Stimulated activated CD4-positive, alpha-beta T cell treated with anti-CD3 and anti-CD28 coated beads, Interleukin-4, amount 100 ng/mL, for 24 hours (primary cell): ENCODE data around the gene TRIM71.
"Not testable (repeated sequence)": the region's sequence is repeated elsewhere in the genome, so short reads cannot be mapped to it uniquely, and the experiment has no call there.

ENCODE experiments used
- DNase-seq: peaks from one replicate; pipeline ENCODE4 v3.0.0-alpha.2; 2020

Gene TRIM71

DNA sequence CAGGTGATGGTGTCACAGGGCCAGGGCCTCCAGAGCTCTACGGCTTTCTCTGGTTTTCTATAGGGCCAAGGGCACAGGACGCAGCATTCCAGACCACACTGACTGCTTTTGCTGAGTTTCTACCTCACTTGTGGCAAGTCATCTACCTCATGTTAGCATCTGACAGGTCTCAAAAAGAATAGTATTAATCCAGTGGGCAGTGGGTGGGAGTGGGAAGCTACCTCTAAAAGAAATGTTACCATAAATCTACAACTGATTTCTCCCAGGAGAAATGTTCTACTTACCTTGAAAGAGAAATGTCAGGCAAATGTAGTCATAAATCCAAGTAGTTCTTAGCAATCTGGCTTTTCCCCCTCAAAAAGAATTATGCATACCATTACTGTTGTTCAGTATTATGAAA, 77.9 kb downstream of the TRIM71 start:
- no peak for DNase-seq

- no peak for DNase-seq
Observed at GRCh38 chr3:32896143-32896542, 78.3 kb downstream of the TRIM71 start.

DNA sequence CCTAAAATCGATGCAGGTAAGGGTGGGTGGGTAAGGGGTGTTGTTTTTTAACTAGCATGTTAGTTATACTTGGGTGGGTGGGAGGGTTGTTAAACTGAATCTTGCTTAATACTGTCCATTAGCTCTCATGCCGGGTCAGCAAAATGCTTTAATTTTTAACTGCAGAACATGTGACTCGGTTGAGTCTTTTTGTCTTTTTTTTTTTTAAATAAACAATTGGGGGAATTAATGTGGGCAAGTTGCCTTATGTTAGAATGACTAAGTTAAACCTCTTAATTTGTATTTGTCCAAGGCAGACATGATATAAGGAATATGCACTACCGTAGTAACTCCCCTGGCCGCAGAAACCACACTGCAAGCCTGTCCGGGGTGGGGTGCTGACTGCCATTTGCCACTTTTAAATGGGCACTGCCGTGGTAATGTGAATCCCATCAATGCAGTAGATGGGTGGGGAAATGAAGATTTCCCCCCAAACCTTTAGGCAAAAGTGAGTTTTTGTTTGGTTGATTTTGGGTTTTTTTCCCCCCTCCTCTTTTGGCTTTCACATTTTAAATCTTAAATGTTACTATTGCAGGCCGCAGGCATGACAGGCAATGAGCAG, 79.3 kb downstream of the TRIM71 start:
- no peak for DNase-seq

GRCh38 chr3:32897981-32898623, 80.3 kb downstream of the TRIM71 start:
- DNase-seq: no peak

DNA sequence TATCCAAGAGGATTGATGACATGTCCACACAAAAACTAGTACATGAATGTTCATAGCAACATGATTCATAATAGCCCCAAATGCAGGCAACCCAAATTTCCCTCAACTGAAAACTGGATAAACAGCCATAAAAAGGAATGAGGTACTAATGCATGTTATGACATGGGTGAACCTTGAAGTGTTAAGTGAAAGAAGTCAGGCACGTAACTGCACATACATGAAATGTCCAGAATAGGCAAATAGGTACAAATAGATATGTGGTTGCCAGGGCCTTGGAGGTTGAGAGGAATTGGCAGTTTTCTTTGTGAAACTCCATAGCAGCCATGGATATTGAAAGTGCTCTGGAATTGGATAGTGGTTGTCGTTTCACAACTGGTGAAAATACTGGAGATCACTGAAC, 81.5 kb downstream of the TRIM71 start:
- DNase-seq: no peak

GRCh38 chr3:32901005-32901932, 83.5 kb downstream of the TRIM71 start:
- DNase-seq: no peak

DNA sequence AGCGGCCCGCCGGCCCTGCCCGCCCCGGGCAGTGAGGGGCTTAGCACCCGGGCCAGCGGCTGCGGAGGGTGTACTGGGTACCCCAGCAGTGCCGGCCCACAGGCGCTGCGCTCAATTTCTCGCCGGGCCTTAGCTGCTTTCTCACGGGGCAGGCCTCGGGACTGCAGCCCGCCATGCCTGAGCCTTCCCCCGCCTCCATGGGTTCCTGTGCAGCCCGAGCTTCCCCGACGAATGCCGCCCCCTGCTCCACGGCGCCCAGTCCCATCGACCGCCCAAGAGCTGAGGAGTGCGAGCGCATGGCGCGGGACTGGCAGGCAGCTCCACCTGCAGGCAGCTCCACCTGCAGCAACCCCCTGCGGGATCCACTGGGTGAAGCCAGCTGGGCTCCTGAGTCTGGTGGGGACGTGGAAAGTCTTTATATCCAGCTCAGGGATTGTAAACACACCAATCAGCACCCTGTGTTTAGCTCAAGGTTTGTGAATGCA, 85.1 kb downstream of the TRIM71 start:
- peak; percentile 43 for DNase-seq

GRCh38 chr3:32903953-32904352, 86.2 kb downstream of the TRIM71 start:
- no peak for DNase-seq

GRCh38 chr3:32909999-32910398, 92.2 kb downstream of the TRIM71 start:
- no peak for DNase-seq

- no peak for DNase-seq
Observed at GRCh38 chr3:32910954-32911353, 93.2 kb downstream of the TRIM71 start.

DNA sequence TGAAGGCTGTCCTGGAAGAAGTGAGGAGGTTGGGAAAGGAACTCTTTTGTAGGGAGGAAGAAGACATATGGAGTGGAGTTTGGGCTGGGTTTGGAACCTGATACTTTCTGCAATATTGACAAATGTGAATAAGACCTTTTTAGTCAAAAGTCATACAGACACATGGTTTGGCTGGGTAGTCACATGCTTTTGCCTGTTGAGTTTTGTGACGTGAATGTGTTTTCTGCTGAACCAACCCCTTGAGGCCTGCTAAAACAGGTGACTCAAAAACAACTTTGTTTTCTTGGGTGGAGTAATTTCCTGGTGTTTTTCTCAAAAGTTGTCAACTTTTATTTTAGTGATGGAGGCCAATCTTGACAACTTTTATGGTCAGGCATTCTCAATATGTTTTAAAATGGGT, 94.2 kb downstream of the TRIM71 start:
- DNase-seq: no peak

DNA sequence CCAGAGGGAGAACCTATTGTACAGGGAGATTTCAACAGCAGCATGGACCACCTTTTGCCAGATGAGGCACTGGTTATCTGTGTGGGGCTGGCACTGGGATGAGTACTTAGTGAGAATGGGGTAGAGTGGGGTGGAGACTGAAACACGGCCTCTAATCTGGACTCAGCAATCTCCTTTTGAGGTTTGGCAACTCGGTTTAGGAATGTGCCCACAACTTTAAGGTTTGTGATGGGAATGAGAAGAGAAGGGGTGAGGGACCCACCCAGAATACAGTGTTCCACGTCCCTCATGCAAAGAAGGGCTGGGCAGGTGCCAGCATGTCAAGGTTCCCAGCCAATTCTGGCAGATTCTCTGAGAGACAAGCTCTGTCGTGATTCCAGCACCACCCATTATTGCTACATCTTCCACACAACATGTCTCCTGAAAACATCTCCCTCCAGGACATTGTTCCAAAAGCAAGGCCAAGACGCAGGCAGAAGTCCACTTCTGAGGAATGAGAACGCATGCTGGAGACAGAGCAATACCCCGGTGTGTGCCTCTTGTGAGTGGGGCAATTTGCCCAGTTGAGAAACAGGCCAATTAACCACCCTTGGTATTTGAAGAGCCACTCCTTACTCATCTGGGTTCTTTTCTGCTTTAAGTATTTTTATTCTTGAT, 96.1 kb downstream of the TRIM71 start:
- DNase-seq: no peak

DNA sequence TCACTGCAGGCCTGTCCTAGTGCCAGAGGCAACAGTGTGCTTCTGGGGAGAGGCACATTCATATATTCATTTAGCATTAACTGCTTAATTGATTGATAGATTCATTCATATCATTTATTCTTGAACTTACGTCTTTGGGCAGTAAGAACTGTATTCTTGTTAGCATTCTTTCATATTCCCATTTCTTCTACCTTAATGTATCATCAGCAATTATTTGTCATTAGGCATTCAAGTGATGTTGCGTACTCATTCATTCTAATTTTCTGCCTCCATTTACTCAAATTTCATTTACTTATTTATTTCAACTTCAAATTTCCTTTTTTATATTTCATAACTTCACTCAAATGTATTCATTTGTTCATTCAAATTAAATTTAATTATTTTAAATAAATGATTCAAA, 102.1 kb downstream of the TRIM71 start:
- DNase-seq: no peak

- no peak for DNase-seq
Observed at GRCh38 chr3:32922078-32922477, 104.3 kb downstream of the TRIM71 start.

DNA sequence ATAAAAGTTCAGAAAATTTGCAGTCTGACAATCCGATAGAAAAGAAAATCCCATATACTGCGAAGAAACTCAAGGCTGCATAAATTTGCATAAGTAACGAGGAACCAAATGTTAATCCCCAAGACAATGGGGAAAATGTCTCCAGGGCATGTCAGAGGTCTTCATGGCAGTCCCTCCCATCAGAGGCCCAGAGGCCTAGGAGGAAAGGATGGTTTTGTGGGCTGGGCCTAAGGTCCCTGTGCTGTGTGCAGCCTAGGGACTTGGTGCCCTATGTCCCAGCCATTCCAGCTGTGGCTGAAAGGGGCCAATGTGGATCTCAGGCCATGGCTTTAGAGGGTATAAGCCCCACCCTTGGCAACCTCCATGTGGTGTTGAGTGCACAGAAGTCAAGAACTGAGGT, 112.4 kb downstream of the TRIM71 start:
- no peak for DNase-seq

DNA sequence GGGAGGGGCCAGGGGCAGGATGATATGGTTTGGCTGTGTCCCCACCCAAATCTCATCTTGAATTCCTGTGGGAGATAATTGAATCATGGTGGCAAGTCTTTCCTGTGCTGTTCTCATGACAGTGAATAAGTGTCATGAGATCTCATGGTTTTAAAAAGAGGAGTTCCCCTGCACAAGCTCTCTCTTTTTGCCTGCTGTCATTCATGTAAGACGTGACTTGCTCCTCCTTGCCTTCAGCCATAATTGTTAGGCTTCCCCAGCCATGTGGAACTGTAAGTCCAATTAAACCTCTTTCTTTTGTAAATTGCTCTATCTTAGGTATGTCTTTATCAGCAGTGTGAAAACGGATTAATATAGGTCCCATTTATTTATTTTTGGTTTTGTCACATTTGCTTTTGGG, 113.5 kb downstream of the TRIM71 start:
- DNase-seq: not testable (repeated sequence)

DNA sequence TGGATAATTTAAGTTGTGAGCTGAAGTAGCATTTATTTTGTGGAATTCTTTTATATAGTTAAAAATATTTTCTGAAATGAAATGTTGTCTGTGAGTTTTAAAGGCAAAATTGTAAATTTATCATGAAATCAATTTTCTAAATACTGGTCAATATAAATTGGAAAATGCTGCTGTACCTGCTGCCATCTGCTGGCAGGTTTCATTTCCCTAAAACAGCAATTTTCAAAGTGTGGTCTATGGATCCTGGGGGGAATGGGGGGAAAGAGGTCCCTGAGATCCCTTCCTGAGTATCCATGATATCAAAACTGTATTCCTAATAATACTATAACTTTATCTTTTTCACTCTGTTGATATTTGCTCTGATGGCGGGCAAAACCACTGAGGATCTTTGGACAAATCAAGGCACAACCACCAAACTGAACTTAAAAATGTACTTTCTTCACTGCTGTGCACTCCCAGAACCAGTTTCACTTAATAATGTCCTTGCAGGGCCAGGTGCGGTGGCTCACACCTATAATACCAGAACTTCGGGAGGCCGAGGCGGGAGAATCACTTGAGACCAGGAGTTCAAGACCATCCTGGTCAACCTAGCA, 116.4 kb downstream of the TRIM71 start:
- DNase-seq: peak; percentile 25

DNA sequence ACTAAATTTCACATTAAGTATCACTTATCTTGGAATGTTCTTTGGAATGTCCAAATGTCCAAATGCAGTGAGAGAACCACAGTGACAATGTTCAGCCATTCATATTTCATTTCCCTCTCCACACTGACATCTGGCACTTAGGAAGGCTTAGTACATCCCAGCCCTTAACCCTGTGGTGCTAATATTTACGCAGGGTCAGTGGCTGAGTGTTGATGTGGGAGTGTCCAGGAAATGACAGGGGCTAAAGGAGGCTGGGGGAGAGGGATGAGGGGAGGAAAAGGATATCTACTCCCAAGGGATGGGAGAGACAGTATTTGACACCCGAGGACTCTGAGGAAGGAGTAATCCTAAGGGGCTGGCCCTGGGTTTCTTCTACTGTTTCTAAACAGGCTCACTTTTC, 119.5 kb downstream of the TRIM71 start:
- DNase-seq: no peak

DNA sequence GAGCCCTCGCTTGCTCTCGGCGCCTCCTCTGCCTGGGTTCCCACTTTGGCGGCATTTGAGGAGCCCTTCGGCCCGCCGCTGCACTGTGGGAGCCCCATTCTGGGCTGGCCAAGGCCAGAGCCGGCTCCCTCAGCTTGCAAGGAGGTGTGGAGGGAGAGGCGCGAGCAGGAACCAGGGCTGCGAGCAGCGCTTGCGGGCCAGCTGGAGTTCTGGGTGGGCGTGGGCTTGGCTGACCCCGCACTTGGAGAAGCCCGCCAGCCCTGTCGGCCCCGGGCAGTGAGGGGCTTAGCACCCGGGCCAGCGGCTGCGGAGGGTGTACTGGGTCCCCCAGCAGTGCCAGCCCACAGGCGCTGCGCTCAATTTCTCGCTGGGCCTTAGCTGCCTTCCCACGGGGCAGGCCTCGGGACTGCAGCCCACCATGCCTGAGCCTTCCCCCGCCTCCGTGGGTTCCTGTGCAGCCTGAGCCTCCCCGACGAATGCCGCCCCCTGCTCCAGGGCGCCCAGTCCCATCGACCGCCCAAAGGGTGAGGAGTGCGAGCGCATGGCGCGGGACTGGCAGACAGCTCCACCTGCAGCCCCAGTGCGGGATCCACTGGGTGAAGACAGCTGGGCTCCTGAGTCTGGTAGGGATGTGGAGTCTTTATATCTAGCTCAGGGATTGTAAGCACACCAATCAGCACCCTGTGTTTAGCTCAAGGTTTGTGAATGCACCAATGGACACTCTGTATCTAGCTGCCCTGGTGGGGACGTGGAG, 121.9 kb downstream of the TRIM71 start:
- DNase-seq: not testable (repeated sequence)

GRCh38 chr3:32940726-32941125, 122.9 kb downstream of the TRIM71 start:
- no peak for DNase-seq

GRCh38 chr3:32945136-32945535, 127.3 kb downstream of the TRIM71 start:
- DNase-seq: no peak

DNA sequence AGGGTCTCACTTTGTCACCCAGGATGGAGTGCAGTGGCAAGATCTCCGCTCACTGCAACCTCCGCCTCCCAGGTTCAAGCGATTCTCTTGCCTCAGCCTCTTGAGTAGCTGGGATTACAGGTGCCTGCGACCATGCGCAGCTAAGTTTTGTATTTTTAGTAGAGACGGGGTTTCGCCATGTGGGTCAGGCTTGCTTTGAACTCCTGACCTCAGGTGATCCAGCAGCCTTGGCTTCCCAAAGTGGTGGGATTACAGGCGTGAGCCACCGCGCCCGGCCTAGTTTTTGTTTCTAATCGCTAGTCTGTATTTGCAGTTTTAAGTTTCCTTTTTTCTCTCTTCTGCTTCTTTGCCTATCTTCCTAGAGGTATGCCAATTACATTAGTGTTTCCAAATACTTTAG, 127.8 kb downstream of the TRIM71 start:
- not testable (repeated sequence) for DNase-seq
